Trophoblast cell (in vitro differentiated cells and primary cell): Measurements from ENCODE around the gene NPTX1.

Experiments used
- DNase-seq, 2 donors: peaks; one replicate each; pipeline ENCODE4 v3.0.0-alpha.2; 2016
- H2AFZ ChIP-seq: 2 replicates; pipeline ENCODE4 v1.6.1; 2013; ENCODE audit warnings: low read length, moderate library complexity, mild to moderate bottlenecking; ENCODE audit not compliant: insufficient read depth, poor library complexity
- H2AK5ac ChIP-seq: 2 replicates; pipeline ENCODE4 v1.6.1; 2013; ENCODE audit warnings: mild to moderate bottlenecking, low read length
- H2BK120ac ChIP-seq: 2 replicates; pipeline ENCODE4 v1.6.1; 2013; ENCODE audit warnings: low read length, mild to moderate bottlenecking, moderate library complexity; ENCODE audit not compliant: insufficient read depth, poor library complexity
- H2BK12ac ChIP-seq: 2 replicates; pipeline ENCODE4 v1.6.1; 2013; ENCODE audit warnings: mild to moderate bottlenecking, low read length, moderate library complexity
- H2BK5ac ChIP-seq: 2 replicates; pipeline ENCODE4 v1.6.1; 2013; ENCODE audit warnings: low read length, low read depth, moderate library complexity, mild to moderate bottlenecking; ENCODE audit not compliant: poor library complexity
- H3K14ac ChIP-seq: 2 replicates; pipeline ENCODE4 v1.6.1; 2013; ENCODE audit warnings: mild to moderate bottlenecking, low read length
- H3K18ac ChIP-seq: 2 replicates; pipeline ENCODE4 v1.6.1; 2013; ENCODE audit warnings: mild to moderate bottlenecking, low read length
- H3K23ac ChIP-seq: 2 replicates; pipeline ENCODE4 v1.6.1; 2013; ENCODE audit warnings: low read length
- H3K27ac ChIP-seq: 2 replicates; pipeline ENCODE4 v1.5.1; 2013; ENCODE audit warnings: low read depth, mild to moderate bottlenecking, inconsistent platforms, low read length, moderate library complexity
- H3K27me3 ChIP-seq: 2 replicates; pipeline ENCODE4 v1.6.1; 2013; ENCODE audit warnings: inconsistent platforms, mild to moderate bottlenecking, low read length, moderate library complexity; ENCODE audit not compliant: insufficient read depth
- H3K36me3 ChIP-seq, 2 experiments: 1 replicate in 1 of 2; 2 replicates in 1 of 2; pipeline ENCODE4 v1.6.1; 2013; ENCODE audit warnings: low read length in 2 of 2, mild to moderate bottlenecking in 2 of 2, moderate library complexity in 1 of 2; ENCODE audit not compliant: insufficient read depth in 2 of 2, control insufficient read depth in 1 of 2
- H3K4ac ChIP-seq: 2 replicates; pipeline ENCODE4 v1.6.1; 2013; ENCODE audit warnings: low read depth, mild to moderate bottlenecking, low read length, moderate library complexity
- H3K4me1 ChIP-seq, 2 experiments: 1 replicate in 1 of 2; 2 replicates in 1 of 2; pipeline ENCODE4 v1.6.1; 2013; ENCODE audit warnings: low read length in 2 of 2, mild to moderate bottlenecking in 2 of 2, moderate library complexity in 1 of 2; ENCODE audit not compliant: insufficient read depth in 2 of 2, control insufficient read depth in 1 of 2
- H3K4me2 ChIP-seq: 2 replicates; pipeline ENCODE4 v1.6.1; 2013; ENCODE audit warnings: inconsistent platforms, mild to moderate bottlenecking, low read length, moderate library complexity
- H3K4me3 ChIP-seq: 2 replicates; pipeline ENCODE4 v1.5.1; 2013; ENCODE audit warnings: mild to moderate bottlenecking, low read depth, low read length, inconsistent platforms
- H3K79me1 ChIP-seq: one replicate; pipeline ENCODE4 v1.6.1; 2013; ENCODE audit warnings: low read length
- H3K79me2 ChIP-seq: 2 replicates; pipeline ENCODE4 v1.6.1; 2013; ENCODE audit warnings: low read length, mild to moderate bottlenecking; ENCODE audit not compliant: control insufficient read depth, insufficient read depth, poor library complexity
- H3K9ac ChIP-seq: 2 replicates; pipeline ENCODE4 v1.6.1; 2013; ENCODE audit warnings: mild to moderate bottlenecking, low read length
- H3K9me3 ChIP-seq: 2 replicates; pipeline ENCODE4 v1.6.1; 2013; ENCODE audit warnings: low read depth, mild to moderate bottlenecking, control low read depth, inconsistent platforms, low read length; ENCODE audit not compliant: insufficient read depth
- H4K12ac ChIP-seq: 2 replicates; pipeline ENCODE4 v1.6.1; 2013; ENCODE audit warnings: low read depth, mild to moderate bottlenecking, low read length, moderate library complexity
- H4K8ac ChIP-seq: 2 replicates; pipeline ENCODE4 v1.6.1; 2013; ENCODE audit warnings: low read depth, mild to moderate bottlenecking, low read length, moderate library complexity
- H4K91ac ChIP-seq: one replicate; pipeline ENCODE4 v1.6.1; 2013; ENCODE audit warnings: low read depth, mild to moderate bottlenecking, low read length, moderate library complexity
- WGBS: extraction: QIAGEN DNeasy Blood & Tissue Kit; methylation state at CpG from one replicate; pipeline ENCODE4 v1.1.7; 2013; ENCODE audit warnings: missing lambda C conversion rate; ENCODE audit not compliant: insufficient read length, insufficient coverage; ENCODE audit errors: extremely low coverage; 5-methylcytosine and 5-hydroxymethylcytosine counted together

The NPTX1 gene

DNA sequence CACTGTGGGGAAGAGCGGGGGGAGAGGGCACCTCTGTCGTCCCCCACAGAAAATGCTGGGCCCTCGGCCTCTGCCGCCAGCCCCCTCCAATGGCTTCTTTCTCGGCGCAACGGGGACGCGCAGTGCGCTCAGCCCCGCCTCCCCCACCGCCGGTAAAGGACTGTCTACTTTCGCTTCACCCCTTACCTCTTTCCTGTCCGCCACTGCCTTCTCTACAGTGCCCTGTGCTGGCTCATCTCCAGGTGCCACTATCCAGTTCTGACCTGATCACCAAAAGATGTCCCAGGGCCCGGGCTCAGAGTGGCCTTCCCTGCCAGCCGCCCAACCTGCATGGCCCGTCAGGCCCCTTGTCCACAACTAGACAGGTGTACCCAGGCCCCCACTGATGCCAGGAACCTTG is 54.1 kb downstream of the NPTX1 start:
- H3K14ac ChIP-seq: no peak overlapping the region
- H2BK120ac ChIP-seq: no peak overlapping the region
- H3K79me2 ChIP-seq: no peaks in the 10 kb centered on the region
- no peak overlapping the region for H2BK5ac ChIP-seq
- H3K79me1 ChIP-seq: no peaks in the 10 kb centered on the region
- no peak overlapping the region for H3K9ac ChIP-seq
- no CpG with 5 or more reads among the region's 18 CpGs for WGBS
- H3K27ac ChIP-seq: no peak overlapping the region
- no peaks in the 10 kb centered on the region for H3K9me3 ChIP-seq
- peaks cover 6 to 18% of the 10 kb centered on the region in 2 experiments for H3K36me3 ChIP-seq
- no peak overlapping the region for H2AK5ac ChIP-seq
- H3K4ac ChIP-seq: no peak overlapping the region
- H3K4me1 ChIP-seq: peaks cover 2 to 3% of the 10 kb centered on the region in 2 experiments
- no peak overlapping the region for H4K8ac ChIP-seq
- no peak overlapping the region for H4K12ac ChIP-seq
- DNase-seq: no peak
- no peaks in the 10 kb centered on the region for H3K27me3 ChIP-seq
- no peak overlapping the region for H3K18ac ChIP-seq
- H3K4me2 ChIP-seq: no peak overlapping the region
- H4K91ac ChIP-seq: no peak overlapping the region
- no peak overlapping the region for H2AFZ ChIP-seq
- H2BK12ac ChIP-seq: no peak overlapping the region
- no peak overlapping the region for H3K23ac ChIP-seq
- H3K4me3 ChIP-seq: no peak overlapping the region

DNA sequence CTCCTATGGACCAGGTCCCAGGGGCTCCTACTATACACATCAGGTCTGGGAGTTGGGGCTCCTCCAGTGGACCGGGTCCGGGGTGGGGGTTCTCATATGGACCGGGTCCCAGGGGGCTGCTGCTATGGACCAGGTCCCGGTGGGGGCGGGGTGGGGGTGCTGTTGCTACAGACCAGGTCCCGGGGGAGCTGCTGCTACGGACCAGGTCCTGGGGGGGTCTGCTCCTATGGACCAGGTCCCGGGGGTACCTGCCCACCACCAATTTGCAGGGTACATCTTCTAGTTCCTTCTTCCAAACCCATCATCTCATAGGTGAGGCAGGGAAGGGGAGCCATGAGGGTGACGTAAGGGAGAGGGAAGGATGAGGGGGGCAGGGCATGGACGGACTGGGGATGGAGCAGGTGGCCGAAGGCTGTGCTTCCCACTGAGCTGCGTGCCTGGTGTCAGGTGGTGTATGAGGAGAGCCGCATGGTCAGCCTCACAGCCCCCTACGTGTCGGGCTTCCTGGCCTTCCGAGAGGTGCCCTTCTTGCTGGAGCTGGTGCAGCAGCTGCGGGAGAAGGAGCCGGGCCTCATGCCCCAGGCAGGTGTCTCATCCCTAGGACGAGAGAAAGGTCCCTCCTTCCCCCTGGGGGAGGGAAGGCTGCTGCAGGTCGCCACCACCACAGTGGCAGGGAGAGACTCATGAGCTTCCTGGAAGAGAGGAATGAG is 54.9 kb downstream of the NPTX1 start:
- no peak overlapping the region for H4K8ac ChIP-seq
- H3K4ac ChIP-seq: no peak overlapping the region
- no peaks in the 10 kb centered on the region for H3K79me2 ChIP-seq
- no peak overlapping the region for H3K27ac ChIP-seq
- H3K9me3 ChIP-seq: no peaks in the 10 kb centered on the region
- H3K18ac ChIP-seq: no peak overlapping the region
- DNase-seq: peak; percentile 25 to 51
- H3K4me2 ChIP-seq: no peak overlapping the region
- no peak overlapping the region for H3K9ac ChIP-seq
- no peak overlapping the region for H2AFZ ChIP-seq
- no peaks in the 10 kb centered on the region for H3K79me1 ChIP-seq
- no peak overlapping the region for H4K91ac ChIP-seq
- H3K14ac ChIP-seq: no peak overlapping the region
- no CpG with 5 or more reads among the region's 20 CpGs for WGBS
- H2BK120ac ChIP-seq: no peak overlapping the region
- no peaks in the 10 kb centered on the region for H3K27me3 ChIP-seq
- H3K23ac ChIP-seq: no peak overlapping the region
- H3K4me3 ChIP-seq: no peak overlapping the region
- H4K12ac ChIP-seq: no peak overlapping the region
- H2BK5ac ChIP-seq: no peak overlapping the region
- H2AK5ac ChIP-seq: no peak overlapping the region
- no peaks in the 10 kb centered on the region for H3K4me1 ChIP-seq
- peaks cover 11 to 23% of the 10 kb centered on the region in 2 experiments for H3K36me3 ChIP-seq
- H2BK12ac ChIP-seq: no peak overlapping the region

DNA sequence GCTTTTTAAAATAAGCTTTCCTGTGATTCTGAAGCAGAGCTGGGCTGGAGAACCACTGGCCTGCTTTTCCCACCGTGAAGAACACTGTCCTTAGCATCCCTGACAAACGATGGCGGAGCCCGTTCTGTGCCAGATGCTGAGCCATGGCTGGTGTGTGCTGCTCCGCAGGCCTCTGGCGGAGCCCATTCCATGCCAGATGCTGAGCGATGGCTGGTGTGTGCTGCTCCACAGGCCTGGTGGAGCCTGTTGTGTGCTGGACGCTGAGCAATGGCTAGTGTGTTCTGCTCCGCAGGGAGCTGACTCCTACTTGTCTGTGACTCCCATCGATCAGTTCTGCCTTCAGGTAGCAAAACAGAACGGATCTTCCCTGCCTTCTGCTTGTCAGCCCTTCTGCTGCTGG is 57.2 kb downstream of the NPTX1 start:
- Histone ChIP-seq H4K12ac (no peak overlapping the region), H2AFZ (no peak overlapping the region), H3K14ac (no peak overlapping the region), H3K23ac (no peak overlapping the region), H2AK5ac (no peak overlapping the region), H3K4ac (no peak overlapping the region), H3K36me3 (peaks cover 11 to 23% of the 10 kb centered on the region in 2 experiments), H3K79me1 (peaks cover 8% of the 10 kb centered on the region), H3K4me1 (peaks cover 3 to 7% of the 10 kb centered on the region in 2 experiments), H3K9ac (no peak overlapping the region), H4K8ac (no peak overlapping the region), H3K4me2 (no peak overlapping the region), H3K9me3 (no peaks in the 10 kb centered on the region), H3K79me2 (peaks cover 6% of the 10 kb centered on the region), H2BK5ac (no peak overlapping the region), H2BK12ac (no peak overlapping the region), H3K27me3 (no peaks in the 10 kb centered on the region), H4K91ac (no peak overlapping the region), H3K4me3 (no peak overlapping the region), H2BK120ac (no peak overlapping the region), H3K27ac (no peak overlapping the region), H3K18ac (no peak overlapping the region)
- DNase-seq: no peak
- WGBS: no CpG with 5 or more reads among the region's 11 CpGs

DNA sequence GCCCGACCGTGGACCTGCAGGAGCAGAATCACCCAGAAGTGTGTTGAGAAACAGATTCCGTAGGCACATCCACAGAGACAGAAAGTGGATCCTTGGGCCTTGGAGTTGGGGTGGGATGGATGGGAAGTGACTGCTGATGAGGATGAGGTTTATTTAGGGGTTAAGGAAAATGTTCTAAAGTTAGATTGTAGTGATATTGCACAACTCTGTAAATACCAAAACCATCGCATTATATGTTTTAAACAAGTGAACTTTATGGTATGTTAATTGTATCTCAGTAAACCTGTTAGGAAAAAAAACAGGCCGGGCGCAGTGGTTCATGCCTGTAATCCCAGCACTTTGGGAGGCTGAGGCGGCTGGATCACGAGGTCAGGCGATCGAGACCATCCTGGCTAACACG is 57.8 kb downstream of the NPTX1 start:
- no peak overlapping the region for H3K14ac ChIP-seq
- H3K4me1 ChIP-seq: peaks cover 5 to 9% of the 10 kb centered on the region in 2 experiments
- H2BK5ac ChIP-seq: no peak overlapping the region
- no CpG with 5 or more reads among the region's 11 CpGs for WGBS
- H3K27ac ChIP-seq: no peak overlapping the region
- peaks cover 6% of the 10 kb centered on the region for H3K79me2 ChIP-seq
- no peaks in the 10 kb centered on the region for H3K9me3 ChIP-seq
- DNase-seq: no peak
- no peak overlapping the region for H3K18ac ChIP-seq
- no peak overlapping the region for H2BK12ac ChIP-seq
- no peak overlapping the region for H4K8ac ChIP-seq
- no peak overlapping the region for H4K12ac ChIP-seq
- H3K4me2 ChIP-seq: no peak overlapping the region
- no peak overlapping the region for H3K4me3 ChIP-seq
- peaks cover 8% of the 10 kb centered on the region for H3K79me1 ChIP-seq
- H3K27me3 ChIP-seq: no peaks in the 10 kb centered on the region
- no peak overlapping the region for H2AFZ ChIP-seq
- H2AK5ac ChIP-seq: no peak overlapping the region
- no peak overlapping the region for H2BK120ac ChIP-seq
- peaks cover 11 to 23% of the 10 kb centered on the region in 2 experiments for H3K36me3 ChIP-seq
- no peak overlapping the region for H3K4ac ChIP-seq
- H3K23ac ChIP-seq: no peak overlapping the region
- no peak overlapping the region for H4K91ac ChIP-seq
- H3K9ac ChIP-seq: no peak overlapping the region
